Measurements from ENCODE around the gene GALNT6.

GALNT6 gene

DNA sequence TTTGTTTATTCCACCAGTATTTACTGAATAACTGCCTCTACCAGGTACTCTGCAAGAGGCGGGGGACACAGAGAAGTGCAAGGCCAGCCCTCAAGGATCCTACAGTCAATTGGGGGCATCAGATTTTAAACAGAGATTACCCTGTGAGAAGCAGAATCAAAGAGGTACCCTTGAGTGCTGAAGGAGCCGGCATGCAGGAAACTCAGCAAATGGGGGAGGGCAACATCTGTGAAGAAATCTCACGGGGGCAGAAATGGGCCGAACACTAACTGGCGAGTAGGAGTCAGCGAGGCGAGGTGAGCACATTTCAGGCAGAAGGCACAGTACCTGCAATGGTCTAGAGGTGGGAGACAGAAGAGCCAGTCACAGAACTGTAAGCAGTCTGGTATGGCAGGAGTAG, 9.0 kb downstream of the GALNT6 start:
- no peak for DNase-seq (ENCODE audit: low read depth in 2 of 2)

DNA sequence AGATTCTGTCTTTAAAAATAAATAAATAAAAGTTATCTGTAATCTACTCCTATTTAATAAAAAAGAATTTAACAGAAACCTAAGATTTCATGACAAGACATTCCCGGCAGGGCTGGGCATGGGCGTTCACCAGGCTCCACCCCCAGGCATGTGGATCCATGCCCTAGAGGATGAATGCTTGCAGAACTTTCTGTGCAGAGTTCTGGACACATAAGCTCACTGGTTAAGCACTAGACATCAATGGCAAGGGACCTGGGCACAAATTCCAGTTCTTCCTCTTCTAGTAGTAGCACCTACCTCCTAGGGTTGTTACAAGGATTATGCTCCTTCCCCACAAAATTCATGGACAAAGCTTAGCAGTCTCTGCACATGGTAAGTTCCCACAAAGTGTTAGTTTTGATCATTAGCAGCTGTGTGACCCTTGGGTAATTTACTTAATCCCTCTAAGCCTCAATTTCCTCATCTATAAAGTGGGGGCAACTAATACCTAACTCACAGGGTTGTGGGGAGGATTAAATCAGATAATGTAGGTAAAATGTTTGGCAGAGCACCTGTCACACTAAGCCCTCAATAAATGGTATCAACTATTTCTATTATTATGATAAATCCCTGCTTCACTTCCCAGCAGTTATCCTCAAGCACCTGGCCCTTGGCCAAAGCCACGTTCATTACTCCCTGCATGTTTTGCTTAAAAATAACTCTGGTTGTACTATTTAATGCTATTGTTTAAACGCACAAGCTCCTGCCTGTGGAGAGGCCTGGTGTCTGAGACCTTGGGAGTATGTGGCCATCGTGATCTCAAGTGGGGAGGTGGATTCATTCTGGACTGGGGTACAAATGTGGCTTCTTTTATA, 9.8 kb downstream of the GALNT6 start:
- DNase-seq (ENCODE audit: low read depth in 2 of 2): no peak

DNA sequence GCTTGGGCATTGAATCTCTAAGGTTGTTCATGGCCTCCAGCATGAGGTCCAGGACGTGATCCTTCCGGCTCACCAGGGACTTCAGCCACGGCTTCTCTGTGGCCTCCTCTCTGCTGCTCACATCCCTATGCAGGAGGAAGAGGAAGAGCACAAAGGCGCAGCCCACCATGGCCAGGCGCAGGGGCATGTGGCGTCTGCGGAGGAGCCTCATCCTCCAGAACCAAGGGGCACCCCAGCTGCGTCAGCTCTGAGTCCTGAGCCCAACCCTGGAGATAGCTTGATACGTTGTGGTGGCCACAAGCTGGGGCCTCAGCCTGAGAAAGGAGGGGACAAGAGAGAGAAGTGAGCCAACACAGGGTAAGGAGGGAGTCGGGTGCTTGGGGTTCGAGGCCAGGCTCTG, 11.6 kb downstream of the GALNT6 start:
- no peak for DNase-seq (ENCODE audit: low read depth in 2 of 2)

DNA sequence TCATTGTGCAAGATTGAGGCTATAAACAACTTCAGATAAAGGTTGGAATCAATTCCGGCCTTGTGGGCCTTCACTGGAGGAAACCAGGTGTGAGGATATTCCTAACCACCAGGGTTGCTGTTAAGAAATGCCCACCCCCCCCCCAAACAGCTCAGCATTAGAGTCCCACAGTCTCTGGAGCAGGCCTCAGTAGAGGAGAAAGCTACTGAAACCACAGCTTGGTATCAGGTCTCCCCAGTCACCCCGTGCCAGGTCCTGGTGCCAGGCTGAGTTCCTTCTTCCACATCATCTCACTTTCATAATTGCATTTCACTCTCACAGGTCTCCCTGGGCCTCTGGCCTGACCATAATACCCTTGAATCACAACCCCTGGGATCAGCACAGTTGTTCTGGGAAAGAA, 12.5 kb downstream of the GALNT6 start:
- no peak for DNase-seq (ENCODE audit: low read depth in 2 of 2)

- no peak for DNase-seq (ENCODE audit: low read depth in 2 of 2)
Measured at GRCh38 chr12:51377099-51377984, 13.9 kb downstream of the GALNT6 start.

GRCh38 chr12:51374856-51375255, 16.4 kb downstream of the GALNT6 start:
- DNase-seq (ENCODE audit: low read depth in 2 of 2): no peak

DNA sequence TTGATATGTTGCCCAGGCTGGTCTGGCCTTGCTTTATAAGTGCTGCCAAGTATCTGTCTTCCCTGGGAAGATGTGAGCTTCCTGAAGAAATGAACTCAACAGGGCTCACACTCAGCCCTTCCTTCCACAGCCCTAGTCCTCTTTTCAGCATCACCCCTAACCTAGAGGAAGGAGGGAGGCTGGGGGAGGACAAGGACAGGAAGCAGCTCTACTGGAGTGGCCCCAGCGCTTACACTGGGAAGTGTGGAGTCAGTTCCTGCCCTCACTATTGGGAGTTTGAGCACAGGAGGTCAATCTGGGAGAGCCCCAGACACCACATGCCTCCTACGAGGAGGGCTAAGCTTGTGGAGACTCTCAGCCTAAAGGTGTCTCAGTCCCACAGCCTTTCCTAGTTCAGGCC, 16.8 kb downstream of the GALNT6 start:
- DNase-seq (ENCODE audit: low read depth in 2 of 2): no peak

DNA sequence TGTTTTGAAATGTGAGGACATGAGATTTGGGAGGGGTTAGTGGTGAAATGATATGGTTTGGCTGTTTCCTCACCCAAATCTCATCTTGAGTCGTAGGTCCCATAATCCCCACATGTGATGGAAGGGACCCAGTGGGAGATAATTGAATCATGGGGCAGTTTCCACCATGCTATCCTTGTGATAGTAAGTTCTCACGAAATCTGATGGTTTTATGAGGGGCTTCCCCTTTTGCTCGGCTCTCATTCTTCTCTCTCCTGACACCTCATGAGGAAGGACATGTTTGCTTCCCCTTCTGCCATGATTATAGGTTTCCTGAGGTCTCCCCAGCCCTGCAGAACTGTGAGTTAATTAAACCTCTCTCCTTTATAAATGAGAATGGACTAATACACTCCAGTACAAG, 18.0 kb downstream of the GALNT6 start:
- no peak for DNase-seq (ENCODE audit: low read depth in 2 of 2)

DNA sequence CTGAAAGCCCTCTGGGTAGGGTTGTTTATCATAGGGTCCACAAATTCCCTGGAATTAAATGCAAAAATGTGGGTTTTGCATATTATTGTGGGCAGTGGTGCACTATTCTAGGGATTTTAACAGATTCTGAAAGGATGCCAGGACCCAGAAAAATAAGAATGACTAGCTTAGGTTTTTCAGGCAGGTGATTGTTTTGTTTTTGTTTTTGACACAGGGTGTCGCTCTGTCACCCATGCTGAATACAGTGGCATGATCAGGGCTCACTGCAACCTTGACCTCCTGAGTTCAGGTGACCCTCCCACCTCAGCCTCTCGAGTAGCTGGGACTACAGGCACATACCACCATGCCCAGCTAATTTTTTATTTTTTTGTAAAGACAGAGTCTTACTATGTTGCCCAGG, 19.2 kb downstream of the GALNT6 start:
- no peak for DNase-seq (ENCODE audit: low read depth in 2 of 2)

- no peak for DNase-seq (ENCODE audit: low read depth in 2 of 2)
Measured at GRCh38 chr12:51371295-51371953, 19.8 kb downstream of the GALNT6 start.

DNA sequence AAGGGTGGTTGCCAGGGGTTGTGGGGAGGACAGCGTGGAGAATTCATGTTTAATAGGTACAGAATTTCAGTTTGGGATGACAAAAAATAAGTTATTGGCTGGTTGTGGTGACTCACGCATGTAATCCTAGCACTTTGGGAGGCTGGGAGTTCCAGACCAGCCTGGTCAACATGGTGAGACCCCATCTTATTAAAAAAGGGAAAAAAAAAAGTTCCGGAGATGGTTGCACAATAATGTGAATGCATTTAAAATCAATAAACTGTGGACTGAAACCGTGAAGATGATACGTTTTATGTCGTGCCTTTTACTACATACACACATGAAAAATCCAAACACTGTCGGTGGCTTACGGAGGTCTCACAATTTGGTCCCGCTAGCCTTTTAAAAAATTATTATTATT, 20.5 kb downstream of the GALNT6 start:
- no peak for DNase-seq (ENCODE audit: low read depth in 2 of 2)

- DNase-seq (ENCODE audit: low read depth in 2 of 2): no peak
Measured at GRCh38 chr12:51369581-51369980, 21.6 kb downstream of the GALNT6 start.

DNA sequence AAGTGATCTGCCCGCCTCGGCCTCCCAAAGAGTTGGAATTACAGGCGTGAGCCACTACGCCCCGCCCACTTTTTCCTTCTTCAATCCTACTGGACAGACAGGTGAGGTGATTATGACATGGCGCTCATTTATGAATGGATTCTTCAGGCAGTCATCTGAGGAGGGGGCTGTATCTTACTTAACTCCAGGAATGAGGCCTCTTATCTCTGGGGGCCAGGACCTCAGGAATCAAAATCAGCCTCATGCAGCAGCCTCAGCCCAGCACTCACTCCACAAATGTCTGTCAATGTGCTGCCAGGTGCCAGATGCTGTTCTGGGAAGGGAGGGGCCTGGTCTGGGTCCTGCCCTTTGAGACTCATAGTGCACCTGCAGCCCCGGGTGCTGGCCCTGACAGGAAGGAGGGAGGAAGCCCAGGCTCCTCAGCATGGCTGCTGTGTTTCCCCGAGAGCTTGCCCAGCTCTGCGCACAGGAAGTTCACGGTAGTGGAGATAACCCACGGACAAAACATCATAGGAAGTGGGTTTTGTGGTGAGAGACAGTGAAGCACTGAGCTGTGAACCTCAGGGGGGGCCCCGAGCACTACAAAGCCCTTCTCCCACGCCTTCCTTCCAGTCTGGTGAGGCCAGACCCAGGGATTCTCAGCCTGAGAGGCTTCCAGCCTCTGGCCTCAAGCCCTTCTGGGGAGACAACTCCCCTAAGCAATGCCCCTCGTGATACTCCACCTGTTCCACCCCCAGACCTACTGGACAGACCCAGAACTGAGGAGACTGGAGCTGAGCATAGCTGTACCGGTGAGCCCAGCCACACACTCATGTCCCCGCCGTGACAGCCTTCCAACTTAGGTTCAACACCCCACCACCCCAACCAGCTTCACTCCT, 22.3 kb downstream of the GALNT6 start:
- peak; percentile 62 to 78 for DNase-seq (ENCODE audit: low read depth in 2 of 2)

GRCh38 chr12:51365276-51365675, 25.9 kb downstream of the GALNT6 start:
- DNase-seq (ENCODE audit: low read depth in 2 of 2): no peak

DNA sequence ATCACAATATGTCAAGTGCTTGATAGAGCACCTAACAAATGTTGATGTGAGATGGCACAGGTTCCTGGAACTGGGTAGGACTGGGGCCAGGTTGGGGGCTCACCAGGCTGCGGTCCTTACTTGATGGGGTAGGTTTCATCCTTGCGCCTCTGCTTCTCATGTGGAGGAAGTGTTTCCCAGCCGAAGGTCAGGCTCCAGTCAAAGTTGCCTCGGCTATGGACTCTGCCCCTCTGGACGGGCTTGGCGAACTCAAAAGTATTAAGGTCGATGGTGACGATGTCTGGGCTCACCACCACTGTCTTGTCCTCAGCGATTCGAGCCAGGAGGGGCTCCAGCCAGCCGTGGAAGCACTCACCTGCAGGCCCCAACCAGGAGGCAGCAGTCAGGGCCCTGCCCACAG, 27.2 kb downstream of the GALNT6 start:
- no peak for DNase-seq (ENCODE audit: low read depth in 2 of 2)

DNA sequence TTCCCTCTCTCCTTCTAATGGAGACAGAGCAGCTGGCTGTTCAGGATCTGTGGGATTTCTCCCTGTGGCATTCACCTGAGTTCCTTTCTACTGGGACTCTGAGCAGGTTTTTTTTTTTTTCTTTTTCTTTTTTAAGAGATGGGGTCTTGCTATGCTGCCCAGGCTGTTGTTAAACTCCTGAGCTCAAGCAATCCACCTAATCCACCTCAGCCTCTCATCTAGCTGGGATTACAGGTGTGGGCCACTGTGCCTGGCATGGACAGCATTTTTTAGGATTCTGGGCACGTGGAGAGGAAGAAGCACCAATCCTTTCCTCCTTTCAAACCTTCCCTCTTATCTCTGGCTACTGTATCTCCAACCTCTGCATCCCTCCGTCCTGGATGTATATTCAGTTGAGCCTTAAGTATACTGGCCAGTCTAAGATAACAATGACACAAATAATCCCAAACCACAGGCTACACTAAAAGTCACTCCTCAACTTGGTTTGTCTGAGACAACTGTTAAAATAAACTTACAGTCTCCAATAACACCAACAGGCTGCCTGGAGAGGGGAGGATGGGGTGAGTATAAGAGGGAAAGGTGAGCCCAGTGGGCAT, 28.4 kb downstream of the GALNT6 start:
- DNase-seq (ENCODE audit: low read depth in 2 of 2): no peak

- DNase-seq (ENCODE audit: low read depth in 2 of 2): no peak
Measured at GRCh38 chr12:51362307-51362706, 28.9 kb downstream of the GALNT6 start.

GRCh38 chr12:51361161-51362016, 29.8 kb downstream of the GALNT6 start:
- no peak for DNase-seq (ENCODE audit: low read depth in 2 of 2)

DNA sequence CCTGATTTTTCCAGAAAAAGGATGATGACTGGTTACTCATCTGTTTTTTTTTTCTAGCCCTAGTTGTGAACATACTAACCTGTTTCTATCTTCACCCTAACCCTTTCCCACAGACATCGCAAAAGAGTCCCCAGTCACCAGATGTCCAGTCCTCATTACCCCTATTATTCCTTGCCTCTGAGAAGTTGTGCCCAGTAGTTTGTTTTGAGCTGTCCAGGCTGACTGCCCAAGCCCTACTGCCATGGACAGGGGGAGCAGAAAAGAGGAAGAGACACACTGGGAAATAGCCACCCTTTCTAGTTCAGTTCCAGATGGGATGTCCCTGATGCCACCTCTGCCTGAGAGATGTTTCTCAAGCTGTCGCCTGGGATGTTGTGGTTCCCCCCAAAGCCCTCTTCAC, 30.9 kb downstream of the GALNT6 start:
- no peak for DNase-seq (ENCODE audit: low read depth in 2 of 2)

GRCh38 chr12:51359851-51360250, 31.4 kb downstream of the GALNT6 start:
- no peak for DNase-seq (ENCODE audit: low read depth in 2 of 2)
